Activated naive CD8-positive, alpha-beta T cell treated with anti-CD3 and anti-CD28 coated beads, Interleukin-2, amount 10 ng/mL, durations not matched to agents 7 days and 5 days (primary cell): Measurements from ENCODE around the gene AKR1C4. TPM values are rescaled to one million over a fixed set of nuclear protein-coding genes. Genes with fewer than 3 reads are reported as not detected.
"Not testable (repeated sequence)": the region's sequence is repeated elsewhere in the genome, so short reads cannot be mapped to it uniquely, and the experiment has no call there.

Experiments used
- ATAC-seq: fragments of 150-1000 bp; cut with Tn5 transposase; one replicate; pipeline ENCODE4 v1.10.0; 2021; ENCODE audit warnings: low read depth, moderate library complexity
- POLR2A ChIA-PET: fragments of 350-600 bp; sonication (Branson Sonifier 250); formaldehyde crosslinking; loops from one replicate; lab custom pipeline; 2021; ENCODE audit warnings: antibody characterized with exemption; lab: Charles Lee
- DNase-seq: peaks from one replicate; pipeline ENCODE4 v3.0.0; 2021
- H3K27ac Mint-ChIP-seq: one replicate; pipeline ENCODE4 v1.8.0; 2022; ENCODE audit warnings: mild to moderate bottlenecking, mixed read lengths
- H3K27me3 Mint-ChIP-seq: one replicate; pipeline ENCODE4 v1.8.0; 2022; ENCODE audit warnings: mild to moderate bottlenecking, moderate library complexity, mixed read lengths
- H3K36me3 Mint-ChIP-seq: one replicate; pipeline ENCODE4 v1.8.0; 2021; ENCODE audit warnings: mild to moderate bottlenecking, mixed read lengths
- H3K4me1 Mint-ChIP-seq: one replicate; pipeline ENCODE4 v1.8.0; 2021; ENCODE audit warnings: mixed read lengths
- H3K4me3 Mint-ChIP-seq: one replicate; pipeline ENCODE4 v1.8.0; 2022; ENCODE audit warnings: mild to moderate bottlenecking, moderate library complexity, mixed read lengths
- H3K9me3 Mint-ChIP-seq: one replicate; pipeline ENCODE4 v1.8.0; 2021; ENCODE audit warnings: mixed read lengths
- total RNA-seq, 2 experiments: library from RNA; stranded (reverse); gene quantifications; one replicate each; pipeline ENCODE4 v1.2.3, GENCODE V29; 2021

Gene AKR1C4
- total RNA-seq, 2 experiments from 2014 or later: not detected

DNA sequence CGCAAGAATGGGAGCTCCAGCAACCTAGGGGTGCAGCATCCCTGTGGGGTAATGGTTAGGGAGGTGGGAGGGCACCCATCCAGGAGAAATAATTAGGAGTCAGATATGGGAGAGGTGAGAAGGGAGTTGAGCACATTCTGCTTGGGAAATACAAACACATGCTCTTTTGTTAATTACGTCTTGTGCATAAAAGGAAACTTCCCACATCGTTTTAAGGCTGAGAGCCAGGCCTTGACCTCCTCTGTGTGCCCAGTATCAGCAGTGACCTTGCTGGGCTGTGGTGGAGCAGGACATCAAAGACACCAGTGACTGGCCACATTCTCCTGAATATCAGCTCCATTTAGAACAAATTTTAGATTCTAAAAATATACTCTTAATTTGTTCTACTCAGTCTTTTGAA, 22.6 kb downstream of the AKR1C4 start:
- Mint-ChIP-seq H3K27me3 (peaks cover 6% of the 10 kb centered on the region), H3K4me3 (no peak overlapping the region), H3K27ac (no peak overlapping the region), H3K36me3 (peaks cover 1% of the 10 kb centered on the region), H3K4me1 (no peaks in the 10 kb centered on the region), H3K9me3 (peaks cover 5% of the 10 kb centered on the region)
- POLR2A ChIA-PET: no interaction called here
- ATAC-seq (no peak), DNase-seq (no peak)

DNA sequence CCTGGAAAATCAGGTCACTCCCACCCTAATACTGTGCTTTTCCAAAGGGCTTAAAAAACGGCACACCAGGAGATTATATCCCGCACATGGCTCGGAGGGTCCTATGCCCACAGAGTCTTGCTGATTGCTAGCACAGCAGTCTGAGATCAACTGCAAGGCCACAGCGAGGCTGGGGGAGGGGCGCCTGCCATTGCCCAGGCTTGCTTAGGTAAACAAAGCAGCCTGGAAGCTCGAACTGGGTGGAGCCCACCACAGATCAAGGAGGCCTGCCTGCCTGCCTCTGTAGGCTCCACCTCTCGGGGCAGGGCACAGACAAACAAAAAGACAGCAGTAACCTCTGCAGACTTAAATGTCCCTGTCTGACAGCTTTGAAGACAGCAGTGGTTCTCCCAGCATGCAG, 26.3 kb downstream of the AKR1C4 start:
- H3K4me3 Mint-ChIP-seq, H3K9me3 Mint-ChIP-seq, H3K36me3 Mint-ChIP-seq, DNase-seq, POLR2A ChIA-PET, H3K4me1 Mint-ChIP-seq, H3K27me3 Mint-ChIP-seq, H3K27ac Mint-ChIP-seq, ATAC-seq: not testable (repeated sequence)

DNA sequence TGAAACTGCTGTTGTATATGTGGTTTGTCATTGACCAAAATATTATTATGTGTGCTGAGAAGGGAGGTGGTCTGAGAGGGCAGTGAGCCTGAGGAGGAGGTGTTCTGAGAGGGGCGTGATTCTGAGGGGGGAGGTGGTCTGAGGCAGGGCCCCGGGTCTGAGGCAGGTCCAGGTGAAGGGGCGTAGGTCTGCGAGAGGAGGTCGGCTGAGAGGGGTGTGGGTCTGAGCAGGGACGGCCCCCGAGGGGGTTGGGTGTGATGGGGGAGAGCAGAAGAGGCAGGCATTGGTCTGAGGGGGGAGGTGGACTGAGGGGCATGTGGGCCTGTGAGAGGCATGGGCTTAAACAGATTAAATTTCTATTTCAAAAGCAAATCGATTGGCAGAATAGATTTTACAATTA, 32.4 kb downstream of the AKR1C4 start:
- H3K27me3 Mint-ChIP-seq: peaks cover 7% of the 10 kb centered on the region
- H3K36me3 Mint-ChIP-seq: no peaks in the 10 kb centered on the region
- no peak overlapping the region for H3K27ac Mint-ChIP-seq
- POLR2A ChIA-PET: interaction anchor here (0.6 kb wide), 1 partner anchor 747 kb away, joined by 3 read pairs; no protein-coding TSS in a partner anchor
- H3K4me1 Mint-ChIP-seq: no peaks in the 10 kb centered on the region
- ATAC-seq (no peak), DNase-seq (no peak)
- peaks cover 1% of the 10 kb centered on the region for H3K9me3 Mint-ChIP-seq
- no peak overlapping the region for H3K4me3 Mint-ChIP-seq

DNA sequence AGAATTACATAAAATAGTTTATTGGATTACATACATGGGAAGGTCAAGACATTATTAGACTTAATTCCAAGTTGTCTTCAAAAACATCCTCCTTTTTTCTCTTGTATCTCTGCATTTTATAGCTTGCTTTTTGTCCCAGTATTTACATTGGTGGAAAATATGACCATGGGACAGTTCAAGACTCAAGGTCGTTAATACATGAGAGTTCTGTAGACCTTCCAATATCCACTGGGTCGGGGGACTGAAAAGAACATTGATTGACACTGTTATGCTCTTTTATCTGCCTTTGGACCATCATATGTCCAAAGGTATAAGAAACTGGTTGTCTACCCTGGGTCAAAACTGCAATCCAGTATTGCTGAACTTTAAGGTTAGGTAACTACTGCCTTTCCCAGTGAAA, 36.7 kb downstream of the AKR1C4 start:
- Mint-ChIP-seq H3K4me3 (no peak overlapping the region), H3K4me1 (no peaks in the 10 kb centered on the region), H3K9me3 (peaks cover 17% of the 10 kb centered on the region), H3K27me3 (peaks cover 5% of the 10 kb centered on the region), H3K36me3 (peaks cover 4% of the 10 kb centered on the region), H3K27ac (no peak overlapping the region)
- POLR2A ChIA-PET: no interaction called here
- no peak for DNase-seq
- ATAC-seq: no peak

DNA sequence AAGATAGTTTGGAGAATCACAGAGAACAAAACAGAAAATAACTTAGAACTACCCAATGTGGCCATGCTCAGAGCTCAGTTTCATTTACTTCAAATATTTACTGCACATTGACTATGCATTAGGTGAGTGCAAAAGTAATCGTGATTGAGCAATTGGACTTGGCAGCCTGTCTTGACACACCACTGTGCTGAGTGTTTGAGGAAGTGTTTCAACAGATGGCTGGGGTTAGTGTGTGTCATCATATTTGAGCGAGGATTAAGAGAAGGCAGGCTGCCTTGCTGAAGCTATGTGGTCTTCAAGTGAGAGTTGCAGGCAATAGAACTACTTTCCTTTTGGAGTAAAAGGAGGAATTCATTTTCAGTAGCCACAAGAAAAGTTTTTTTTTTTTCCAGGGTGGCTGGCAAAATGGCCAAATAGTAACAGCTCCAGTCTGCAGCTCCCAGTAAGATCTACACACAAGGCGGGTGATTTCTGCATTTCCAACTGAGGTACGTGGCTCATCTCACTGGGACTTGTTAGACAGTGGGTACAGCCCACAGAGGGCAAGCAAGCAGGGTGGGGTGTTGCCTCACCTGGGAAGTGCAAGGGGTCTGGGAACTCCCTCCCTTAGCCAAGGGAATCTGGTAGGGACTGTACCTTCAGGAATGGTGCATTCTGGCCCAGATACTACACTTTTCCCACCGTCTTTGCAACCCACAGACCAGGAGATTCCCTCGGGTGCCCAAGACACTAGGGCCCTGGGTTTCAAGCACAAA, 37.6 kb downstream of the AKR1C4 start:
- peaks cover 5% of the 10 kb centered on the region for H3K27me3 Mint-ChIP-seq
- POLR2A ChIA-PET: interaction anchor here (0.7 kb wide), 1 partner anchor 107 kb away, joined by 3 read pairs; no protein-coding TSS in a partner anchor

DNA sequence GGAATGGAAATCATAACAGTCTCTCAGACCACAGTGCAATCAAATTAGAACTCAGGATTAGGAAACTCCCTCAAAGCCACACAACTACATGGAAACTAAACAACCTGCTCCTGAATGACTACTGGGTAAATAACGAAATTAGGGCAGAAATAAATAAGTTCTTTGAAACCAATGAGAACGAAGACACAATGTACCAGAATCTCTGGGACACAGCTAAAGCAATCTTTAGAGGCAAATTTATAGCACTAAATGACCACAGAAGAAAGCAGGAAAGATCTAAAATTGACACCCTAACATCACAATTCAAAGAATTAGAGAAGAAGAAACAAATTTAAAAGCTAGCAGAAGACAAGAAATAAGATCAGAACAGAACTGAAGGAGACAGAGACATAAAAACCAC, 40.9 kb downstream of the AKR1C4 start:
- H3K27ac Mint-ChIP-seq, POLR2A ChIA-PET, H3K4me1 Mint-ChIP-seq, DNase-seq, H3K4me3 Mint-ChIP-seq, H3K36me3 Mint-ChIP-seq, ATAC-seq, H3K27me3 Mint-ChIP-seq: not testable (repeated sequence)
- peaks cover 26% of the 10 kb centered on the region for H3K9me3 Mint-ChIP-seq

More for the DNA sequence above, 37.6 kb downstream of the AKR1C4 start:
- DNase-seq (no peak), ATAC-seq (no peak)
- H3K27ac Mint-ChIP-seq: no peak overlapping the region
- peaks cover 2% of the 10 kb centered on the region for H3K4me1 Mint-ChIP-seq
- H3K4me3 Mint-ChIP-seq: no peak overlapping the region
- peaks cover 4% of the 10 kb centered on the region for H3K36me3 Mint-ChIP-seq
- H3K9me3 Mint-ChIP-seq: peaks cover 20% of the 10 kb centered on the region

DNA sequence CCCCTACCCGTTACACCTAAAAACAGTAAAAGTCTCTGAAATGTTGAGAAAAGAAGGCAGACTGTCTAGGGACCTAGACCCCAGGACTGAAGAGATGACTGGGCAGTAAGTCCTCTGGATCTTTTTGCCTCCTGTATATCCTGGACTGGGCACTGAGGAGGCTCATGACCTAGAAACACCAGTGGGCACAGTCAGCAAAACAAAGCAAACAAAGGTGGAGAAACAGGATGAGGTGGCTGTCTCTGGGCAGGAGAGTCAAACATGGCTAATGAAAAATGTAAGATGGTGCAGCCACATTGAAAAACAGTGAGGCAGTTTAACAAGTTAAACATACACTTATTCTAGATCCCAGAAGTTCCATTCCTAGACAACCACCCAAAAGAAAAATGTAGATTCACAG, 45.9 kb downstream of the AKR1C4 start:
- DNase-seq: no peak
- POLR2A ChIA-PET: no interaction called here
- Mint-ChIP-seq H3K9me3 (peaks cover 15% of the 10 kb centered on the region), H3K4me3 (no peak overlapping the region), H3K27me3 (peaks cover 2% of the 10 kb centered on the region), H3K27ac (no peak overlapping the region), H3K4me1 (peaks cover 2% of the 10 kb centered on the region), H3K36me3 (peaks cover under 1% of the 10 kb centered on the region)
- no peak for ATAC-seq

DNA sequence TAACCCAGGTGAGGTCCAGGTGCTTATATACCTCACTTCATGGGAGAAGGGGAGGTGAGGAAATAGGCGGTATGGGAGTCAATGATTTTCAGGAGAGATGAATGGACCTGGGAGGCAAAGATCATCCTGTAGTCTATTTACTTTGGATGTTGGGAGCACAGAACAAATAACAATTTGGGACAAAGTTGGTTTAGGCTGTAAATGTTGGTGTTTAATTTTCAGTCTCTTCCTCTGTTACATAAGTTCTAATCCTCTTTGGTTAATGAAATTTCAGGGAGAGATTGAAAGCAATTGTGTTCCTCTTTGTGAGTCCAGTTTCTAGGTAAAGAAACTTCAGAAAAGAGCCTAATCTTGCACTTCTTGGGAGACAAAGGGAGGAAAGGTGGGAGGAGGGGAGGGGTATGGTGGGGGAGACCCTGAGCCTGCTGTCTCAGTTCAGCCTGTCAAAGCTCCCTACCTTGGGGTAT, 46.9 kb downstream of the AKR1C4 start:
- Mint-ChIP-seq H3K36me3 (no peaks in the 10 kb centered on the region), H3K4me3 (no peak overlapping the region), H3K4me1 (peaks cover 2% of the 10 kb centered on the region), H3K27me3 (peaks cover 2% of the 10 kb centered on the region), H3K27ac (no peak overlapping the region), H3K9me3 (peaks cover 11% of the 10 kb centered on the region)
- no peak for DNase-seq
- ATAC-seq: no peak
- POLR2A ChIA-PET: no interaction called here

DNA sequence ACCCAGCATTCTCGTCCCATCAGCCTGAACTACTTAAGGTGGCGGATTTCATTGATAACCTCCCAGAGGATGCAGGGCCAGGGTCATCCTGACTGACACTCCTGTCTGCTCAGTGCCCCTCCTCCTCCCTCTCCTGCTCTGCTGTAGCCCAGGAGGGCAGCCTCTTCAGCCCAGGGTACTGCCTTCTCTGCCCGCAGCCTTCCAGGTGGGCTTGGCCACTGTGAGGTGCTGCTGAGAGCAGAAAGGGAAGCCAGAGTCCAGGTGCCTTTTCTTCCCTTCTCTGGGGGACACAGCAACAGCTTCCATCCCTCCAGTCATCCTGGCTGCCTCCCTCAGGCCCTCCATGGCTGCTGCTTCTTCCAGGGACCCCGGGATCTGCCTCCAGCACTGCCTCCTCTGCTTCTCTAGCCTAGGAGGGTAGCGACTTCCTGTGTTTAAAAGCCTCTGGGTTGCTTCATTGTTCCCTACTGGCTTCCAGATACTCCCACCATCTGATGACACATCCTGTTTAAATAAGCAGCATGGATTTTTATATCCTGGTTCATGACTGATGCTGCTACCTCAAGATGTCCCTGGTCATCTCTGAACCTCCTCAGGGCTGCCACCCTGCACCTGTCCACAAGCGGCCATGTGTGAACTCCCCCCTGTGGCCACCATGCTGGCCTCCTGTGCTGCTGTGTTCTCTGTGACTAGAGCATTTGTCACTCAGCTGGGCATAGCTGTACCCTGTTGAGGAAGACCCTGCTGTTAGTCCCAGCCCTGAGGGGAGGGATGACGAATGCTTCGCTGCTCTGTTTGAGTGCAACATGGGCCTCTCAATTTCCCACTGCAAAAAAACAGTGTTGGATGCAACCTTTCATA, 55.8 kb downstream of the AKR1C4 start:
- peaks cover 5% of the 10 kb centered on the region for H3K27me3 Mint-ChIP-seq
- DNase-seq (no peak), ATAC-seq (no peak)
- H3K9me3 Mint-ChIP-seq: peaks cover 1% of the 10 kb centered on the region
- peaks cover under 1% of the 10 kb centered on the region for H3K36me3 Mint-ChIP-seq
- no peaks in the 10 kb centered on the region for H3K4me1 Mint-ChIP-seq
- H3K4me3 Mint-ChIP-seq: no peak overlapping the region
- POLR2A ChIA-PET: no interaction called here
- no peak overlapping the region for H3K27ac Mint-ChIP-seq

DNA sequence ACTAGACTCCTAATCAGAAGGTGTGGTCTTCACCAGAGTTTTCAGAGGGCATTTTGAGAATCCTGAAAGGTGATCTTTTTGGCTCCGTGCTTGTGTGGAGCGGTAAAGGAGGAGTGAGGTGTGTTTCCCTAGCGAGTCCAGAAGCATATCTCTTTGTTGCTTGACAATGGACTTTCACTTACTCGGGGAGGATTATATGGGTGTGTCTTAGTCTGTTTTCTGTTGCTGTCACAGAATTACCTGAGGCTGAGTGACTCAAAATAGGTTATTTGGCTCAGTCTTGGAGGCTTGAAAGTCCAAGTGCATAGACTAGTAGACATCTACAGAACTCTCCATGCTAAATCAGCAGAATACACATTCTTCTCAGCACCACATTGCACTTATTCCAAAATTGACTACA, 57.9 kb downstream of the AKR1C4 start:
- peaks cover 1% of the 10 kb centered on the region for H3K36me3 Mint-ChIP-seq
- DNase-seq (no peak), ATAC-seq (no peak)
- no peak overlapping the region for H3K27ac Mint-ChIP-seq
- peaks cover 8% of the 10 kb centered on the region for H3K27me3 Mint-ChIP-seq
- no peaks in the 10 kb centered on the region for H3K4me1 Mint-ChIP-seq
- peaks cover 1% of the 10 kb centered on the region for H3K9me3 Mint-ChIP-seq
- no peak overlapping the region for H3K4me3 Mint-ChIP-seq
- POLR2A ChIA-PET: no interaction called here

DNA sequence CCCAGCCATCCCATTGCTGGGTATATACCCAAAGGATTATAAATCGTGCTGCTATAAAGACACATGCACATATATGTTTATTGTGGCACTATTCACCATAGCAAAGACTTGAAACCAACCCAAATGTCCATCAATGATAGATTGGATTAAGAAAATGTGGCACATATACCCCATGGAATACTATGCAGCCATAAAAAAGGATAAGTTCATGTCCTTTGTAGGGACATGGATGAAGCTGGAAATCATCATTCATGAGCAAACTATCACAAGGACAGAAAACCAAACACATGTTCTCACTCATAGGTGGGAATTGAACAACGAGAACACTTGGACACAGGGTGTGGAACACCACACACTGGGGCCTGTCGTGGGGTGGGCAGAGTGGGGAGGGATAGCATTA, 61.1 kb downstream of the AKR1C4 start:
- H3K36me3 Mint-ChIP-seq, DNase-seq, H3K27ac Mint-ChIP-seq, POLR2A ChIA-PET, H3K4me3 Mint-ChIP-seq, ATAC-seq, H3K4me1 Mint-ChIP-seq, H3K27me3 Mint-ChIP-seq, H3K9me3 Mint-ChIP-seq: not testable (repeated sequence)

DNA sequence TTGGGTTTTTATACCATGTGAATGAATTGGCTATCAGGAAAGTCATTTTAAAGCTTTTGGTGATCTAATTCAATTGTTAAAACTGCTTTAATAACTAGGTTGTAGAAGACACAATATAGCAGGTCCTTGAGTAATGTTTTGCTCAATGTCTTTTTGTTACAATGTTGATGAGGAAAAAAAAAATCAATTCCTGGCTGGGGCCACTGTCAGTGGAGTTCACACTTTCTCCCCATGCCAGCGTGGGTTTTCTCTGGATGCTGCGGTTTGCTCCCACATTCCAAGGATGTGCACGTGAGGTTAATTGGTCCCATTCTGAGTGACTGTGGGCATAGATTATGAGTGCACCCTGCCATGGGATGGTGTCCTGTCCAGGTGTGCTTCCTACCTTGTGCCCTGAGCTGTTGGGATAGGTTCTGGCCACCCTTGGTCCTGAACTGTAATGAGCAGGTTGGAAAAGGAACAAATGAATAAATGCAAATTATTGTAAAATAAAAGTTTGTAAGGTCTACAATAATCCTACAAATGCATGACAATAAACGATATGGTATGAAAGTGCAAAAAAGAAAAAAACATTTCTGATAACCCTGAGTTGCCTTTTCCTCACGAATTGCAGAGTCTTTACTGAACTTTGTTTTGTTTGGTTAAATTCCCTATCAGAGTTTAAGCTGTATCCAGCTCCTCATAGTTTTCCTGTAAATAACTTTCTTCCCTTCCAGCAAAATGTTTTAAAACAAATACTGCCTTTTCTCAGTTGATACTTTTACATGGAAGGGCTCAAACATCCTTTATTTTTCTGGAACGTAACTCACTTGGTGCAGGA, 62.7 kb downstream of the AKR1C4 start:
- Mint-ChIP-seq H3K27ac (no peak overlapping the region), H3K4me3 (no peak overlapping the region), H3K27me3 (peaks cover 10% of the 10 kb centered on the region), H3K36me3 (peaks cover 1% of the 10 kb centered on the region), H3K4me1 (no peaks in the 10 kb centered on the region), H3K9me3 (peaks cover 6% of the 10 kb centered on the region)
- ATAC-seq (no peak), DNase-seq (no peak)
- POLR2A ChIA-PET: no interaction called here

DNA sequence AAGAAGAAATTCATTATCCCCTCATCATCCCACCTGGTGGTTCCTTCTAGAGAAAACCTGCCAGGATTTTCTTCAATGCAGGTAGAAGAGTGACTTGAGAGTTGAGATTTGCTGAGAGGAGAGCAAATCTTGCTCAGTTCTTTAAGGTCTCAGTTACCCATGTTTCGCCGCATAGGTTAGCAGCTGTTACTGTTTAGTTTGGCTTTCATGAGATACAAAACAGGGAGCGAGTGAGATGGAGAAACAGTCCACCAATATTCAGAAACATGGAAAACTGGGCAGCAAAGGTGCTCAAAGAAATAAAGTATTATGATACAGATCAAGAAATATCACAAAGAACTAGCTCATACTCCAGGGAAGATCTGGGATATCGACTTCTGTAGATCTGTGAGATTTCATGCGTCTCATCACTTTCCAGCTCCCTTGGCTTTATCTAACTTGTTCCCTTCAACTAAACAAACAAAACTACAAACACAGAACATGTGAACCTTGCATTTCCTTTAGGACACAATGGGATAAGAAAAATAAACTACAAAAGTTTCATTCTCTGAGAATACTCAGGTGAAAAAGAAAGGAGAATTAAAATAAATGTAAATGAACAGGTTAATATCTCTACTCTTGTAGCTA, 63.4 kb downstream of the AKR1C4 start:
- no peak overlapping the region for H3K27ac Mint-ChIP-seq
- no peak for DNase-seq

More for the DNA sequence above, 63.4 kb downstream of the AKR1C4 start:
- H3K9me3 Mint-ChIP-seq: peaks cover 6% of the 10 kb centered on the region
- H3K36me3 Mint-ChIP-seq: peaks cover 1% of the 10 kb centered on the region
- no peaks in the 10 kb centered on the region for H3K4me1 Mint-ChIP-seq
- ATAC-seq: no peak
- peaks cover 13% of the 10 kb centered on the region for H3K27me3 Mint-ChIP-seq
- H3K4me3 Mint-ChIP-seq: no peak overlapping the region
- POLR2A ChIA-PET: no interaction called here
